Ovary (tissue), 9 donors: ENCODE data around the gene PARN. TPM values are rescaled to one million over a fixed set of nuclear protein-coding genes. Genes with fewer than 3 reads are reported as not detected.

Source experiments
- DNase-seq, 5 donors: peaks; one replicate each; pipeline ENCODE4 v3.0.0-alpha.2; 2019 to 2020
- H3K27ac ChIP-seq, 2 donors: fragments of 200-600 bp; one replicate each; pipeline versions ENCODE4 v1.5.1 to v1.8.0; 2019 to 2022
- H3K27me3 ChIP-seq: fragments of 200-600 bp; one replicate; pipeline ENCODE4 v1.8.0; 2022
- H3K36me3 ChIP-seq: fragments of 200-600 bp; sonication (generic); one replicate; pipeline ENCODE4 v1.5.1; 2019
- H3K4me1 ChIP-seq: one replicate; pipeline ENCODE4 v1.8.1; 2013; ENCODE audit warnings: mild to moderate bottlenecking, moderate library complexity; ENCODE audit not compliant: insufficient read depth
- H3K4me3 ChIP-seq: fragments of 200-600 bp; sonication (generic); one replicate; pipeline ENCODE4 v1.5.1; 2017
- H3K9me3 ChIP-seq, 2 donors: fragments of 200-600 bp in 1 of 2; sonication (generic) in 1 of 2; one replicate each; pipeline versions ENCODE4 v1.5.1 to v1.8.1; 2013 to 2019; ENCODE audit warnings: mild to moderate bottlenecking in 1 of 2, moderate library complexity in 1 of 2
- CTCF ChIP-seq, 3 donors: fragments of 450-650 bp in 2 of 3; fragments of 200-600 bp in 1 of 3; IDR thresholded peaks; one replicate each; pipeline versions ENCODE4 v1.5.1 to v1.8.0; 2016 to 2022; ENCODE audit warnings: antibody characterized with exemption in 3 of 3, mild to moderate bottlenecking in 1 of 3
- EP300 ChIP-seq: sonication (generic); formaldehyde crosslinking; IDR thresholded peaks from one replicate; pipeline ENCODE4 v1.6.1; 2017; ENCODE audit warnings: antibody characterized with exemption
- POLR2A ChIP-seq: fragments of 450-650 bp; IDR thresholded peaks from one replicate; pipeline ENCODE4 v1.6.1; 2017; ENCODE audit warnings: antibody characterized with exemption, mild to moderate bottlenecking, moderate library complexity
- WGBS, 3 donors: extraction: QIAGEN DNeasy Blood & Tissue Kit in 1 of 3; methylation state at CpG; one replicate each; pipeline versions ENCODE4 v1.1.5 to v1.1.7; 2013 to 2017; 5-methylcytosine and 5-hydroxymethylcytosine counted together
- intact Hi-C, 4 donors: fragments of 100-400 bp; cut with DNase I; formaldehyde crosslinking; loops; one replicate each; pipeline versions ENCODE4 v1.11.0 to v1.15.1; 2022 to 2023
- polyA plus RNA-seq, 2 donors: library from polyadenylated mRNA; stranded (reverse); fragments of 200-250 nt in 1 of 2; fragments of 350-450 nt in 1 of 2; fragmentation: Illumina TruSeq in 1 of 2; extraction: RNeasy Lipid Tissue Mini Kit (QIAGEN cat#74804) in 1 of 2; gene quantifications; one replicate each; pipeline ENCODE4 v1.2.3, GENCODE V29; 2013 to 2014
- total RNA-seq, 7 donors: library from RNA; depleted of rRNA in 2 of 7; stranded (reverse); fragments of >200 nt in 2 of 7; fragmentation: NEBNext Ultra II Directional in 3 of 7; extraction: Animal tissue kit (Norgen Biotek cat#: 25700) in 3 of 7; gene quantifications; one replicate each; pipeline versions ENCODE4 v1.1.0 to v1.2.4, GENCODE V29; 2016 to 2023
- donor health status: DM: no; HTN: no; CAD: no; lungs with moderate emphysema.
- donor health status: DM: no; HTN: no; CAD: no.
- donor health status: Bipolar disorder and iron deficiency.
- donor health status: DM: yes; HTN: yes; CAD: no.
- donor health status: DM: no; HTN: no; CAD: no.
- donor health status: DM: yes; HTN: yes; CAD: no.

The PARN gene
- total and polyA plus RNA-seq, 9 donors: 19.5 to 42.0 (median 29.0) TPM

DNA sequence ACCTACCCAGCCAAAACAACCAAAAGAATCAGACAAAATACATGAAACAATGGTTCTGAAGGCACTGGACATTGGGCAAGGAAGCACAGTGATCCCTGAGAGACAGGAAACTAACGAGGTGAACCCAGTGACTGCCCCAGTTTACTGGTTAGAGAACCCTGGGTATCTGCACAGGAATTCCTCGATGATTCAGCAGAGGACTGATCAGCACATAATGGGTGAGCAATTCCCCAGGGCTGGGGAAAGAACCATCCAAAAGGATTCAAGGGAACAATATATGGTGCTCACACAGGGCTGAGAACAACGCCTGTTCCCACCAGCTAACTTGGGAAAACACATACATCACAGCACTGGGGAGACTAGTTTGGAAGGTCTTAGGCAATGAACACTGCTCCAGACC lies 167.2 kb downstream of the PARN start:
- H3K4me3 ChIP-seq: no peak overlapping the region
- no peak for TF ChIP-seq CTCF (IDR thresholded peaks at IDR 0.05)
- TF ChIP-seq POLR2A: no peak
- TF ChIP-seq EP300: no peak
- 88 to 90% (median 89%) methylated on average over 3 of the region's 3 CpGs for WGBS, 3 donors
- H3K4me1 ChIP-seq: no peaks in the 10 kb centered on the region
- no peaks in the 10 kb centered on the region for H3K36me3 ChIP-seq
- no peak for DNase-seq
- peaks cover 0 to 6% of the 10 kb centered on the region in 2 donors for H3K9me3 ChIP-seq
- no peak overlapping the region for H3K27ac ChIP-seq
- H3K27me3 ChIP-seq: no peaks in the 10 kb centered on the region
- intact Hi-C loops: no loop called here

GRCh38 chr16:14460726-14461125 lies 169.3 kb downstream of the PARN start:
- Histone ChIP-seq H3K4me1 (no peaks in the 10 kb centered on the region), H3K36me3 (no peaks in the 10 kb centered on the region), H3K4me3 (no peak overlapping the region), H3K27me3 (no peaks in the 10 kb centered on the region), H3K9me3 (peaks cover 0 to 6% of the 10 kb centered on the region in 2 donors), H3K27ac (no peak overlapping the region)
- no peak for TF ChIP-seq CTCF (IDR thresholded peaks at IDR 0.05)
- TF ChIP-seq POLR2A: no peak
- TF ChIP-seq EP300: no peak
- intact Hi-C loops: no loop called here
- DNase-seq: no peak
- 92 to 98% (median 96%) methylated on average over 1 of the region's 1 CpG for WGBS, 3 donors

- 87 to 93% (median 92%) methylated on average over 7 of the region's 7 CpGs for WGBS, 3 donors
- DNase-seq: no peak
- TF ChIP-seq EP300 (no peak), CTCF (IDR thresholded peaks at IDR 0.05) (no peak), POLR2A (no peak)
- Histone ChIP-seq H3K36me3 (no peaks in the 10 kb centered on the region), H3K27me3 (no peaks in the 10 kb centered on the region), H3K27ac (no peak overlapping the region), H3K9me3 (no peaks in the 10 kb centered on the region), H3K4me1 (no peaks in the 10 kb centered on the region), H3K4me3 (no peak overlapping the region)
- intact Hi-C loops: no loop called here
Observed at GRCh38 chr16:14458576-14458975, 171.5 kb downstream of the PARN start.

- DNase-seq: no peak
- TF ChIP-seq EP300: no peak
- TF ChIP-seq CTCF (IDR thresholded peaks at IDR 0.05): no peak
- no peak for TF ChIP-seq POLR2A
- H3K27me3 ChIP-seq: no peaks in the 10 kb centered on the region
- H3K4me1 ChIP-seq: no peaks in the 10 kb centered on the region
- H3K27ac ChIP-seq: no peak overlapping the region
- intact Hi-C loops: no loop called here
- no peaks in the 10 kb centered on the region for H3K36me3 ChIP-seq
- H3K9me3 ChIP-seq: no peaks in the 10 kb centered on the region
- WGBS, 3 donors: 81 to 84% (median 83%) methylated on average over 10 of the region's 10 CpGs
- H3K4me3 ChIP-seq: no peak overlapping the region
Observed at GRCh38 chr16:14456793-14457481, 173.1 kb downstream of the PARN start.
